ENCODE data around the gene SYNGR2.

The SYNGR2 gene

GRCh38 chr17:78206298-78206697, 37.9 kb downstream of the SYNGR2 start:
- no peak overlapping the region for H3K27ac ChIP-seq (ENCODE audit: low read depth, low read length)
- no peaks in the 10 kb centered on the region for H3K27me3 ChIP-seq (ENCODE audit: control insufficient read depth in 1 of 2, insufficient read depth in 2 of 2, low read length in 2 of 2)
- no peaks in the 10 kb centered on the region for H3K4me1 ChIP-seq (ENCODE audit: control insufficient read depth in 1 of 2, insufficient read depth in 2 of 2, low read length in 2 of 2)
- no peak overlapping the region for H3K4me3 ChIP-seq (ENCODE audit: low read depth in 1 of 2, low read length in 2 of 2)
- H3K36me3 ChIP-seq (ENCODE audit: control insufficient read depth in 1 of 2, insufficient read depth in 2 of 2, low read length in 2 of 2), result peaks cover 3 to 19% of the 10 kb centered on the region in 2 donors
- no peaks in the 10 kb centered on the region for H3K9me3 ChIP-seq (ENCODE audit: control insufficient read depth in 1 of 2, low read length in 2 of 2)
- H3K9ac ChIP-seq (ENCODE audit: low read depth in 1 of 2, low read length in 2 of 2), result no peak overlapping the region

DNA sequence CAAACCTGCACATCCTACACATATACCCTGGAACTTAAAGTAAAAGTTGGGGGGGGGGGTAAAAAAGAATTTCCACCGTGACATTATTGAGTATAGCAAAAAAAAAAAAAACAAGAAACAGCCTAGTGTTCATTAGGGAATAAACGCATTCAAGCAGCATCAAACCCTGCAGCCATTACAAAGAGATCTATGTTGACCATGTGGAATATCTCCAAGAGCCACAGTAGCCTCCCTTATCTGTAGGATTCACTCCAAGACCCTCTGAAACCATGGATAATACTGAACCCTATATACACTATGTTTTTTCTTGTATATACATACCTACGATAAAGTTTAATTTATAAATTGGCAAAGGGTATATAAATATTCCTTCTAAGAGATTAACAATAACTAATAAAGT, 40.1 kb downstream of the SYNGR2 start:
- H3K9ac ChIP-seq (ENCODE audit: low read depth in 1 of 2, low read length in 2 of 2), result no peak overlapping the region
- H3K27me3 ChIP-seq (ENCODE audit: control insufficient read depth in 1 of 2, insufficient read depth in 2 of 2, low read length in 2 of 2), result no peaks in the 10 kb centered on the region
- no peak overlapping the region for H3K4me3 ChIP-seq (ENCODE audit: low read depth in 1 of 2, low read length in 2 of 2)
- no peaks in the 10 kb centered on the region for H3K9me3 ChIP-seq (ENCODE audit: control insufficient read depth in 1 of 2, low read length in 2 of 2)
- H3K4me1 ChIP-seq (ENCODE audit: control insufficient read depth in 1 of 2, insufficient read depth in 2 of 2, low read length in 2 of 2), result no peaks in the 10 kb centered on the region
- peaks cover 1 to 14% of the 10 kb centered on the region in 2 donors for H3K36me3 ChIP-seq (ENCODE audit: control insufficient read depth in 1 of 2, insufficient read depth in 2 of 2, low read length in 2 of 2)
- no peak overlapping the region for H3K27ac ChIP-seq (ENCODE audit: low read depth, low read length)

DNA sequence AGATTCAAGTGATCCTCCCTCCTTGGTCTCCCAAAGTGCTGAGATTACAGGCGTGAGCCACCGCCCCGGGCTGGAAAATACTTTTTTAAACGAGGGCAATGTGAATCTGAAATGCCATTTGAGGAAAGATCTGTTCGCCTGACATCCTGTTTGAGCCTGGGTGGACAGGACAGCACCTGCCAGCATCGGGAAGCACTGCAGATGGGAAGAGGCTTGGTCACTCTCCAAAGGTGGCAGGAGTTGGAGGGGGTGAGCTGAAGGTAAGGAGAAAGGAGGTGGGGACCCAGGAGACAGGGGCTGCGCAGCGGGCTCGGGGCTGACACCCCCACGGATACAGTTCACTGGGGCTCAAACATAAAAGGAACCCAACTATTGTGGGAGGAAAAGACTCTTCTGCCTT, 41.7 kb downstream of the SYNGR2 start:
- Histone ChIP-seq H3K27ac (ENCODE audit: low read depth, low read length) (no peak overlapping the region), H3K36me3 (ENCODE audit: control insufficient read depth in 1 of 2, insufficient read depth in 2 of 2, low read length in 2 of 2) (peaks cover 0 to 7% of the 10 kb centered on the region in 2 donors)

GRCh38 chr17:78211032-78211431, 42.7 kb downstream of the SYNGR2 start:
- peaks cover 5 to 11% of the 10 kb centered on the region in 2 donors for H3K4me1 ChIP-seq (ENCODE audit: control insufficient read depth in 1 of 2, insufficient read depth in 2 of 2, low read length in 2 of 2)
- no peak overlapping the region for H3K27ac ChIP-seq (ENCODE audit: low read depth, low read length)
- H3K4me3 ChIP-seq (ENCODE audit: low read depth in 1 of 2, low read length in 2 of 2), result no peak overlapping the region
- peaks cover 0 to 4% of the 10 kb centered on the region in 2 donors for H3K36me3 ChIP-seq (ENCODE audit: control insufficient read depth in 1 of 2, insufficient read depth in 2 of 2, low read length in 2 of 2)
- no peak overlapping the region for H3K9ac ChIP-seq (ENCODE audit: low read depth in 1 of 2, low read length in 2 of 2)
- no peaks in the 10 kb centered on the region for H3K27me3 ChIP-seq (ENCODE audit: control insufficient read depth in 1 of 2, insufficient read depth in 2 of 2, low read length in 2 of 2)
- H3K9me3 ChIP-seq (ENCODE audit: control insufficient read depth in 1 of 2, low read length in 2 of 2), result no peaks in the 10 kb centered on the region

More for the DNA sequence above, 41.7 kb downstream of the SYNGR2 start:
- Histone ChIP-seq H3K4me1 (ENCODE audit: control insufficient read depth in 1 of 2, insufficient read depth in 2 of 2, low read length in 2 of 2) (peaks cover 5 to 10% of the 10 kb centered on the region in 2 donors), H3K4me3 (ENCODE audit: low read depth in 1 of 2, low read length in 2 of 2) (no peak overlapping the region), H3K9me3 (ENCODE audit: control insufficient read depth in 1 of 2, low read length in 2 of 2) (no peaks in the 10 kb centered on the region), H3K27me3 (ENCODE audit: control insufficient read depth in 1 of 2, insufficient read depth in 2 of 2, low read length in 2 of 2) (no peaks in the 10 kb centered on the region), H3K9ac (ENCODE audit: low read depth in 1 of 2, low read length in 2 of 2) (no peak overlapping the region)

GRCh38 chr17:78214016-78214705, 45.8 kb downstream of the SYNGR2 start, which contains the start of gene BIRC5:
Gene BIRC5, plus strand, starts transcription at chr17:78214253. Its CDS starts 64 bp downstream, at chr17:78214317.
- Histone ChIP-seq H3K9me3 (ENCODE audit: control insufficient read depth in 1 of 2, low read length in 2 of 2) (no peaks in the 10 kb centered on the region), H3K27me3 (ENCODE audit: control insufficient read depth in 1 of 2, insufficient read depth in 2 of 2, low read length in 2 of 2) (no peaks in the 10 kb centered on the region), H3K4me1 (ENCODE audit: control insufficient read depth in 1 of 2, insufficient read depth in 2 of 2, low read length in 2 of 2) (peaks cover 5 to 11% of the 10 kb centered on the region in 2 donors), H3K36me3 (ENCODE audit: control insufficient read depth in 1 of 2, insufficient read depth in 2 of 2, low read length in 2 of 2) (no peaks in the 10 kb centered on the region), H3K27ac (ENCODE audit: low read depth, low read length) (no peak within 1 kb of the TSS), H3K4me3 (ENCODE audit: low read depth in 1 of 2, low read length in 2 of 2) (peak within 1 kb of the TSS; percentile 55 to 80), H3K9ac (ENCODE audit: low read depth in 1 of 2, low read length in 2 of 2) (peak within 1 kb of the TSS; percentile 14 to 57)

- Histone ChIP-seq H3K9me3 (ENCODE audit: control insufficient read depth in 1 of 2, low read length in 2 of 2) (no peaks in the 10 kb centered on the region), H3K9ac (ENCODE audit: low read depth in 1 of 2, low read length in 2 of 2) (peak overlapping the region; percentile 14 to 57), H3K36me3 (ENCODE audit: control insufficient read depth in 1 of 2, insufficient read depth in 2 of 2, low read length in 2 of 2) (no peaks in the 10 kb centered on the region), H3K4me1 (ENCODE audit: control insufficient read depth in 1 of 2, insufficient read depth in 2 of 2, low read length in 2 of 2) (peaks cover 5 to 11% of the 10 kb centered on the region in 2 donors), H3K4me3 (ENCODE audit: low read depth in 1 of 2, low read length in 2 of 2) (peak overlapping the region; percentile 55 to 80), H3K27me3 (ENCODE audit: control insufficient read depth in 1 of 2, insufficient read depth in 2 of 2, low read length in 2 of 2) (no peaks in the 10 kb centered on the region), H3K27ac (ENCODE audit: low read depth, low read length) (no peak overlapping the region)
Observed at GRCh38 chr17:78214706-78215061, 46.3 kb downstream of the SYNGR2 start.

GRCh38 chr17:78219396-78220150, 51.2 kb downstream of the SYNGR2 start:
- Histone ChIP-seq H3K4me3 (ENCODE audit: low read depth in 1 of 2, low read length in 2 of 2) (no peak overlapping the region), H3K9me3 (ENCODE audit: control insufficient read depth in 1 of 2, low read length in 2 of 2) (no peaks in the 10 kb centered on the region), H3K27me3 (ENCODE audit: control insufficient read depth in 1 of 2, insufficient read depth in 2 of 2, low read length in 2 of 2) (no peaks in the 10 kb centered on the region), H3K36me3 (ENCODE audit: control insufficient read depth in 1 of 2, insufficient read depth in 2 of 2, low read length in 2 of 2) (peaks cover 5 to 9% of the 10 kb centered on the region in 2 donors), H3K27ac (ENCODE audit: low read depth, low read length) (no peak overlapping the region), H3K9ac (ENCODE audit: low read depth in 1 of 2, low read length in 2 of 2) (no peak overlapping the region), H3K4me1 (ENCODE audit: control insufficient read depth in 1 of 2, insufficient read depth in 2 of 2, low read length in 2 of 2) (peaks cover 3 to 6% of the 10 kb centered on the region in 2 donors)
